ENCODE measurements around the gene OSBPL1A.
A peak's percentile ranks its signal among the peaks of the same experiment; 100 is the strongest.
"Not testable (repeated sequence)": the region's sequence is repeated elsewhere in the genome, so short reads cannot be mapped to it uniquely, and the experiment has no call there.

OSBPL1A gene

GRCh38 chr18:24366328-24366727 lies 31.3 kb downstream of the OSBPL1A start:
- TF ChIP-seq, protein P1, sequence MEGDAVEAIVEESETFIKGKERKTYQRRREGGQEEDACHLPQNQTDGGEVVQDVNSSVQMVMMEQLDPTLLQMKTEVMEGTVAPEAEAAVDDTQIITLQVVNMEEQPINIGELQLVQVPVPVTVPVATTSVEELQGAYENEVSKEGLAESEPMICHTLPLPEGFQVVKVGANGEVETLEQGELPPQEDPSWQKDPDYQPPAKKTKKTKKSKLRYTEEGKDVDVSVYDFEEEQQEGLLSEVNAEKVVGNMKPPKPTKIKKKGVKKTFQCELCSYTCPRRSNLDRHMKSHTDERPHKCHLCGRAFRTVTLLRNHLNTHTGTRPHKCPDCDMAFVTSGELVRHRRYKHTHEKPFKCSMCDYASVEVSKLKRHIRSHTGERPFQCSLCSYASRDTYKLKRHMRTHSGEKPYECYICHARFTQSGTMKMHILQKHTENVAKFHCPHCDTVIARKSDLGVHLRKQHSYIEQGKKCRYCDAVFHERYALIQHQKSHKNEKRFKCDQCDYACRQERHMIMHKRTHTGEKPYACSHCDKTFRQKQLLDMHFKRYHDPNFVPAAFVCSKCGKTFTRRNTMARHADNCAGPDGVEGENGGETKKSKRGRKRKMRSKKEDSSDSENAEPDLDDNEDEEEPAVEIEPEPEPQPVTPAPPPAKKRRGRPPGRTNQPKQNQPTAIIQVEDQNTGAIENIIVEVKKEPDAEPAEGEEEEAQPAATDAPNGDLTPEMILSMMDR (conservative IDR thresholded peaks at IDR 0.05): no peak
- H3K27ac ChIP-seq: no peak overlapping the region

DNA sequence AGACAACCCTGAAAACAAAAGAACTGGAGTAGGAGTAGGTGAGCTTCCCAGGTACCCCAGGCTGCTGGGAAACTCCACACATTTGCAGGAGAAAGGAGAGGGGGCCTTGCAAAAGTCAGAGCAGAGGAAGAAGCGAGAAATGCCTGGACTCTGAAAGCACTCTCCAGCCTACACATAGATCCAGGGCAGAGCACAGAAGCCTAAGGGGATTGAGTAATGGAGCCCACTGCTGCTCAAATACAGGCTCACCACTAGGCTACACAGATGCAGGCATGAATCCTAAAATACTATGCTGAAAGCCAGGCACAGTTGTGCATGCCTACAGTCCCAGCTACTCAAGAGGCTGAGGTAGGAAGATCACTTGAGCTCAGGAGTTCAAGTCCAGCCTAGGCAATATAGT lies 33.4 kb downstream of the OSBPL1A start:
- H3K27ac ChIP-seq: peak overlapping the region; percentile 79; the same call in 1 of the 2 replicates
- TF ChIP-seq, protein P1 (conservative IDR thresholded peaks at IDR 0.05): no peak

GRCh38 chr18:24362757-24363156 lies 34.9 kb downstream of the OSBPL1A start:
- H3K27ac ChIP-seq: peak overlapping the region; percentile 79
- TF ChIP-seq, protein P1 (conservative IDR thresholded peaks at IDR 0.05): no peak

DNA sequence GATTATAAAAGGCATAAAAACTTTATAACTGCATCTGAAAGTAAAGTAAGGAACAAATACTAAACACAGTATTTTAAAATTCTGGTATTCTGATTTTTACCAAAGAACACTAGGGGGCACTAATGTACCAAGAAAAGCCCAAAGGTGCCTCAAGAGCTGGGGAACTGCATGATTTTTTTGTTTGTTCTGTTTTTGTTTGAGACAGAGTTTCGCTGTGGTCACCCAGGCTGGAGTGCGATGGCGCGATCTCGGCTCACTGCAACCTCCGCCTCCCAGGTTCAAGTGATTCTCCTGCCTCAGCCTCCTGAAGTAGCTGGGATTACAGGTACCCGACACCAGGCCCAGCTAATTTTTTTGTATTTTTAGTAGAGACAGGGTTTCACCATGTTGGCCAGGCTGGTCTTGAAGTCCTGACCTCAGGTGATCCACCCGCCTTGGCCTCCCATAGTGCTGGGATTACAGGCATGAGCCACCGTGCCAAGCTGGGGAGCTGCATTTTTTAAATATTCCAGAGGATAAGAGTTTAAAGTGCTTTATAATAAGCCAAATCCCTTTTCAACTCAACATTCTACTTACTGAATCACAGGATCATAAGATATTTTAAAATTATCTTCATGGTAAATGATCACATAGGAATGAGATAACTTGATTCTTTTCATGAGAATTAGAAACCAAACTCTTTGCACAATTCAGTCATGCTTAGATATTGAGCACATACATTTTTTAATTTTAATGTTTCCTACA lies 37.7 kb downstream of the OSBPL1A start:
- H3K27ac ChIP-seq: not testable (repeated sequence)
- TF ChIP-seq, protein P1 (conservative IDR thresholded peaks at IDR 0.05): peak; percentile 71

DNA sequence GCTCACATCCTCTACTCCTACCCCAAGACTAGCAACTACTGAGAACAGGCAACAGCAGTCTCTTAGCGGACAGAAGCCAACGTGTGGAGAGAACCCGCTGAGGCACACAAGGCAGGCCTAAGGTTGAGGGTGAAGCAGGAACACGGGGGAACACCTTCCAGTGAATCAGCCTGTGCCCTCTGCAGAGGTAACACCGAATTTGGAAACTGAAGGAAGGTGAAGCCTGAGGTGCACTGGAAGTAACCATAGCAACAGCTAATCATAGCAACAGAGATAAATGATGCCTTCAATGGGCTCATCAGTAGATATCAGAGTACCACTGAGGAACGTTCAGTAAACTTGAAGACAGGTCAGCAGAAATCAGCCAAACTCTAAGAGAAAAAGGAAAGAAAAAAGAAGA lies 43.3 kb downstream of the OSBPL1A start:
- no peak overlapping the region for H3K27ac ChIP-seq
- TF ChIP-seq, protein P1 (conservative IDR thresholded peaks at IDR 0.05): no peak

DNA sequence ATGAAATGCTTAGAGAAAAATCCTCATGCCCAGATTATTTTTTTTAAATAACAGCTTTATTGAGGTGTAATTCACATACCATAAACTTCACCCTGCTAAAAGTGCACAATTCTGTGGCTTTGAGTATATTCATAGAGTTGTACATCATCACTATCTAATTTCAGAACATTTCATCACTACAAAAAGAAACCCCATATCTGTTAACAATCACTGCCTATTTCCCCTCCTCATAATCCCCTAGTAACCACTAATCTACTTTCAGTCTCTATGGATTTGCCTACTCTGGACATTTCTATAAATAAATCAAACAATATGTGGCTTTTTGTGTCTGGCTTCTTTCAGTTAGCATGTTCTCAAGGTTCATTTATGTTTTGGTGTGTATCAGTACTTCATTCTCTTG lies 51.4 kb downstream of the OSBPL1A start:
- TF ChIP-seq, protein P1 (conservative IDR thresholded peaks at IDR 0.05): no peak

DNA sequence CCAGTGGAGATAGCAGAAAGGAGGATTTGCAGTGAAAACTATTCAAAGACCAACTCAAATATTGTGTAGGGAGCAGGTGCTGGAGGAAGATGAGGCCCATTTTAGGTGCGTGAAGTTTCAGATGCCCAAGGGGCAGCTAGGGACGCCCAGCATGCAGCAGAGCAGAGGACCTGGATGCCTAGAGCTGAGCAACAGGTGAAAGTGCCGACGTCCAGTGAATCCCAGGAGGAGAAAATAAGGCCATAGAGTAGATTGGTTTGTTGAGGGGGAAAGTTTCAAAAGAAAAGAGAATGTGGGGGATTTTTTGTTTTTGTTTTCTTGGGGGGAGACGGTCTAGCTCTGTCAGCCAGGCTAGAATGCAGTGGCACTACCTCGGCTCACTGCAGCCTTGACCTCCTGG lies 53.1 kb downstream of the OSBPL1A start:
- H3K27ac ChIP-seq: no peak overlapping the region
- TF ChIP-seq, protein P1 (conservative IDR thresholded peaks at IDR 0.05): no peak

More for the DNA sequence above, 51.4 kb downstream of the OSBPL1A start:
- H3K27ac ChIP-seq: no peak overlapping the region
